Right lobe of liver (tissue), 6 donors: ENCODE data around the gene RIOK3. TPM values are rescaled to one million over a fixed set of nuclear protein-coding genes. Genes with fewer than 3 reads are reported as not detected.

Experiments used
- ATAC-seq, 4 donors: fragments of 200-7000 bp; cut with Tn5 transposase; one replicate each; pipeline ENCODE4 v1.9.1; 2020; ENCODE audit warnings: mild to moderate bottlenecking in 4 of 4, moderate library complexity in 4 of 4
- DNase-seq, 3 donors: peaks; one replicate each; pipeline ENCODE4 v3.0.0-alpha.2; 2020
- H3K27ac ChIP-seq, 3 donors: fragments of 200-600 bp; one replicate each; pipeline ENCODE4 v1.8.0; 2022
- H3K27me3 ChIP-seq, 2 donors: fragments of 200-600 bp; one replicate each; pipeline ENCODE4 v1.8.0; 2022
- H3K36me3 ChIP-seq, 4 donors: fragments of 200-600 bp; sonication (generic) in 1 of 4; one replicate each; pipeline versions ENCODE4 v1.5.1 to v1.8.0; 2017 to 2022; ENCODE audit warnings: control low read depth in 1 of 4
- H3K4me1 ChIP-seq, 4 donors: fragments of 200-600 bp; sonication (generic) in 1 of 4; one replicate each; pipeline versions ENCODE4 v1.5.1 to v1.8.0; 2017 to 2022; ENCODE audit warnings: control low read depth in 1 of 4
- H3K4me3 ChIP-seq, 3 donors: fragments of 200-600 bp; one replicate each; pipeline ENCODE4 v1.8.0; 2022
- H3K9me3 ChIP-seq, 4 donors: fragments of 200-600 bp; sonication (generic) in 1 of 4; one replicate each; pipeline versions ENCODE4 v1.5.1 to v1.8.0; 2017 to 2022; ENCODE audit warnings: control low read depth in 1 of 4
- POLR2A ChIP-seq: fragments of 450-650 bp; IDR thresholded peaks from one replicate; pipeline ENCODE4 v1.6.1; 2017; ENCODE audit warnings: antibody characterized with exemption, mild to moderate bottlenecking
- WGBS: methylation state at CpG from one replicate; pipeline ENCODE4 v1.1.6; 2018; ENCODE audit warnings: low coverage, low lambda C conversion rate; ENCODE audit not compliant: insufficient coverage; ENCODE audit errors: missing lambda C conversion rate; 5-methylcytosine and 5-hydroxymethylcytosine counted together
- intact Hi-C, 2 donors: fragments of 100-400 bp; cut with DNase I; formaldehyde crosslinking; loops; one replicate each; pipeline versions ENCODE4 v1.11.2 to v1.14.1; 2022
- small RNA-seq, 2 experiments: library from RNA; depleted of rRNA; stranded (forward); fragments of <200 nt; gene quantifications; one replicate each; pipeline ENCODE3, GENCODE V24; 2016
- total RNA-seq, 6 experiments: library from RNA; depleted of rRNA in 2 of 6; stranded (reverse); fragments of >200 nt in 2 of 6; fragmentation: NEBNext Ultra II Directional in 3 of 6; extraction: Animal tissue kit (Norgen Biotek cat#: 25700) in 3 of 6; gene quantifications; one replicate each; pipeline versions ENCODE4 v1.1.0 to v1.2.4, GENCODE V29; 2016 to 2023
- TF ChIP-seq, protein P1 (sequence below), 4 donors: fragments of 200-600 bp in 3 of 4; fragments of 450-650 bp in 1 of 4; IDR thresholded peaks; one replicate each; pipeline versions ENCODE4 v1.5.1 to v1.8.0; 2016 to 2022; ENCODE audit warnings: antibody characterized with exemption in 4 of 4, mild to moderate bottlenecking in 2 of 4
- donor health status: DM: no; HTN: yes; CAD: no.
- donor health status: DM: no; HTN: no; CAD: no.
- donor health status: DM: no; HTN: no; CAD: no.
- donor health status: DM: no; HTN: yes; CAD: no.
- donor health status: DM: no; HTN: yes; CAD: no.

The RIOK3 gene
- total RNA-seq, 6 experiments from 2014 or later, result 41.3 to 59.5 (median 50.4) TPM

DNA sequence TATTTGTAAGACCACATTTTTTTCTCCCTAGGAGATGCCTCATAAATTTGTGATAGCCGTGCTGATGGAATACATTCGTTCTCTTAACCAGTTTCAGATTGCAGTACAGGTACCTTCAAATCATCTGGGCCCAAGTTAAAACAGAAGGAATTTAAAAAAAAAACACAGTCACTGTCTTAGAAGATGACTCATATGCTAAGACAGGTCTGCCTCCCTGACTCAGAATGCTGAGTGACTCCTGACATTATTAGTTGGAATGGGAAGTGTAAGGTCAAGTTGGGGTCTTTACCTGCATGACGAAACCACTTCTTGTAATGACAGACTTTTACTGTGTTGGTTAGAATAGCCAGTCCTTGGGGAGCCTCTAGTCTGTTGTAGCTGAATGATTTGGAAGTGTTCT, 76.5 kb downstream of the RIOK3 start:
- 89% methylated on average over 3 of the region's 3 CpGs for WGBS
- TF ChIP-seq, protein P1, sequence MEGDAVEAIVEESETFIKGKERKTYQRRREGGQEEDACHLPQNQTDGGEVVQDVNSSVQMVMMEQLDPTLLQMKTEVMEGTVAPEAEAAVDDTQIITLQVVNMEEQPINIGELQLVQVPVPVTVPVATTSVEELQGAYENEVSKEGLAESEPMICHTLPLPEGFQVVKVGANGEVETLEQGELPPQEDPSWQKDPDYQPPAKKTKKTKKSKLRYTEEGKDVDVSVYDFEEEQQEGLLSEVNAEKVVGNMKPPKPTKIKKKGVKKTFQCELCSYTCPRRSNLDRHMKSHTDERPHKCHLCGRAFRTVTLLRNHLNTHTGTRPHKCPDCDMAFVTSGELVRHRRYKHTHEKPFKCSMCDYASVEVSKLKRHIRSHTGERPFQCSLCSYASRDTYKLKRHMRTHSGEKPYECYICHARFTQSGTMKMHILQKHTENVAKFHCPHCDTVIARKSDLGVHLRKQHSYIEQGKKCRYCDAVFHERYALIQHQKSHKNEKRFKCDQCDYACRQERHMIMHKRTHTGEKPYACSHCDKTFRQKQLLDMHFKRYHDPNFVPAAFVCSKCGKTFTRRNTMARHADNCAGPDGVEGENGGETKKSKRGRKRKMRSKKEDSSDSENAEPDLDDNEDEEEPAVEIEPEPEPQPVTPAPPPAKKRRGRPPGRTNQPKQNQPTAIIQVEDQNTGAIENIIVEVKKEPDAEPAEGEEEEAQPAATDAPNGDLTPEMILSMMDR (IDR thresholded peaks at IDR 0.05), result no peak
- TF ChIP-seq POLR2A, result no peak
- no peaks in the 10 kb centered on the region for H3K9me3 ChIP-seq
- DNase-seq (no peak), ATAC-seq (no peak)
- no peak overlapping the region for H3K4me3 ChIP-seq
- H3K27ac ChIP-seq, result peak overlapping the region in 1 of 3 donors; percentile 18
- H3K27me3 ChIP-seq, result no peaks in the 10 kb centered on the region
- H3K4me1 ChIP-seq, result peaks cover 0 to 9% (median 0%) of the 10 kb centered on the region in 4 donors
- H3K36me3 ChIP-seq, result peaks cover 7 to 90% (median 25%) of the 10 kb centered on the region in 4 donors
- intact Hi-C loops, result loop anchor here in 1 of 2 donors (10.0 kb wide), 1 partner anchor 45 kb away; no protein-coding TSS in a partner anchor

DNA sequence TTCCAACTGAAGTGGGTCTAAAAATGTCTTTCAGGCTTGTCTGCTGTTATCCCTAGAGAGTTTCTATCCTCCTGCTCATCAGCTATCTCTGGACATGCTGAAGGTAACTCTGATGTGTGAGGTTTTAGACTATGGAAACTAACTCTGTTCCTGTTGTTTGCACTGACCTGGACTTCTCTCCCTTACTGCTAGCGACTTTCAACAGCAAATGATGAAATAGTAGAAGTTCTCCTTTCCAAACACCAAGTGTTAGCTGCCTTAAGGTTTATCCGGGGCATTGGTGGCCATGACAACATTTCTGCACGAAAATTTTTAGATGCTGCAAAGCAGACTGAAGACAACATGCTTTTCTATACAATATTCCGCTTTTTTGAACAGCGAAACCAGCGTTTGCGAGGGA, 77.1 kb downstream of the RIOK3 start:
- 63% methylated on average over 7 of the region's 7 CpGs for WGBS
- H3K36me3 ChIP-seq, result peaks cover 7 to 95% (median 28%) of the 10 kb centered on the region in 4 donors
- DNase-seq (no peak), ATAC-seq (peak; percentile 23 to 66 (median 40))
- no peaks in the 10 kb centered on the region for H3K9me3 ChIP-seq
- H3K27me3 ChIP-seq, result no peaks in the 10 kb centered on the region
- H3K4me3 ChIP-seq, result no peak overlapping the region
- H3K4me1 ChIP-seq, result peaks cover 0 to 9% (median 0%) of the 10 kb centered on the region in 4 donors
- peak overlapping the region in 1 of 3 donors; percentile 18 for H3K27ac ChIP-seq
- intact Hi-C loops, result no loop called here
- TF ChIP-seq POLR2A, result no peak
- TF ChIP-seq, protein P1 (IDR thresholded peaks at IDR 0.05), result no peak

DNA sequence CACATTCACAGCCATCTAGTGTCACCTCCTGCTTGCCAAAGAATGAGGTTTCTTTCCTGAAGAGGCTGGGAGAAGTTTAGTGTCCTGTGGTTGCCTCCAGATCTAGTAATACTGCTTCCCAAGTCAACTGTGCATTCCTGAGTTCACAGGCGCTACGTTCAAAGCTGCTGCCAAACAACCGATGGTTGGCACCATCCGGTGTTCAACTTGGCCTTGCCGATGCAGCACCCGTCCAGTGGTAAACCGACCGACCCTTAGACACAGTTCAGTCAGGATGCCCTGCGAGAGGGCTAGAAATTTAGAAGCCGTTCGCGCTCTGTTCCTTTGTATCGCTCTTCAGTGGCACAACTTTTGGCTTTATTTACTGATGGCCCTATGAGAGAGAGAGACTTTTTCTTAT, 78.8 kb downstream of the RIOK3 start:
- Histone ChIP-seq H3K36me3 (peaks cover 12 to 95% (median 33%) of the 10 kb centered on the region in 4 donors), H3K27me3 (no peaks in the 10 kb centered on the region), H3K4me1 (peaks cover 0 to 11% (median 0%) of the 10 kb centered on the region in 4 donors), H3K9me3 (no peaks in the 10 kb centered on the region), H3K27ac (no peak overlapping the region), H3K4me3 (no peak overlapping the region)
- intact Hi-C loops, result no loop called here
- DNase-seq (no peak), ATAC-seq (peak in 2 of 4 donors; percentile 18 to 23)
- WGBS, result 95% methylated on average over 7 of the region's 13 CpGs
- TF ChIP-seq, protein P1 (IDR thresholded peaks at IDR 0.05), result no peak
- TF ChIP-seq POLR2A, result no peak

Small RNAs within 50 kb of the gene (small RNA-seq; reads per million reads assigned to genes)
- gene AC026634.1, result 0 reads per million in 2 experiments
- 0 reads per million in 2 experiments for gene RF00019

Other genes with a start within 250 kb of the RIOK3 start
- gene RMC1, start 50.2 kb downstream of the RIOK3 start, total RNA-seq, result 10 to 100 TPM; 16.8 to 24.5 (median 21.9) TPM
- gene NPC1, start 133.2 kb downstream of the RIOK3 start, total RNA-seq, result 10 to 100 TPM; 11.9 to 31.2 (median 20.0) TPM
- 1 to 10 TPM in 4 of 6 experiments, under 1 TPM in 2; 0.39 to 4.8 (median 1.1) TPM for gene ANKRD29, start 209.6 kb downstream of the RIOK3 start, total RNA-seq
- gene LAMA3, start 236.2 kb downstream of the RIOK3 start, total RNA-seq, result 1 to 10 TPM; 1.3 to 5.0 (median 3.0) TPM